OCI-LY7 (cell line): ENCODE data around the gene USP53.

Source experiments
- CTCF ChIP-seq: fragments of 200-600 bp; sonication (generic); conservative IDR thresholded peaks from 2 replicates; pipeline ENCODE4 v1.5.1; 2014; ENCODE audit warnings: mild to moderate bottlenecking, antibody characterized with exemption, low read length, moderate library complexity, mixed read lengths
- EZH2phosphoT487 ChIP-seq: fragments of 200-600 bp; sonication (generic); IDR thresholded peaks from 2 replicates; pipeline ENCODE4 v1.6.1; 2018; ENCODE audit warnings: low read depth, borderline replicate concordance, mild to moderate bottlenecking, mixed run types, antibody characterized with exemption, low read length, moderate library complexity, mixed read lengths

- TF ChIP-seq CTCF (no peak), EZH2phosphoT487 (no peak)
Measured at GRCh38 chr4:119290598-119290997, 78.1 kb downstream of the USP53 start.
